GM20000 (cell line): Measurements from ENCODE around the gene TIMMDC1.

ENCODE experiments used
- DNase-seq: peaks from one replicate; pipeline ENCODE4 v3.0.0; 2012; ENCODE audit warnings: low spot score
- TF ChIP-seq, protein P1 (sequence below): IDR thresholded peaks from 2 replicates; pipeline ENCODE4 v1.5.1; 2012; ENCODE audit warnings: mild to moderate bottlenecking, control low read depth; ENCODE audit errors: extremely low read depth, missing control alignments

TIMMDC1 gene

DNA sequence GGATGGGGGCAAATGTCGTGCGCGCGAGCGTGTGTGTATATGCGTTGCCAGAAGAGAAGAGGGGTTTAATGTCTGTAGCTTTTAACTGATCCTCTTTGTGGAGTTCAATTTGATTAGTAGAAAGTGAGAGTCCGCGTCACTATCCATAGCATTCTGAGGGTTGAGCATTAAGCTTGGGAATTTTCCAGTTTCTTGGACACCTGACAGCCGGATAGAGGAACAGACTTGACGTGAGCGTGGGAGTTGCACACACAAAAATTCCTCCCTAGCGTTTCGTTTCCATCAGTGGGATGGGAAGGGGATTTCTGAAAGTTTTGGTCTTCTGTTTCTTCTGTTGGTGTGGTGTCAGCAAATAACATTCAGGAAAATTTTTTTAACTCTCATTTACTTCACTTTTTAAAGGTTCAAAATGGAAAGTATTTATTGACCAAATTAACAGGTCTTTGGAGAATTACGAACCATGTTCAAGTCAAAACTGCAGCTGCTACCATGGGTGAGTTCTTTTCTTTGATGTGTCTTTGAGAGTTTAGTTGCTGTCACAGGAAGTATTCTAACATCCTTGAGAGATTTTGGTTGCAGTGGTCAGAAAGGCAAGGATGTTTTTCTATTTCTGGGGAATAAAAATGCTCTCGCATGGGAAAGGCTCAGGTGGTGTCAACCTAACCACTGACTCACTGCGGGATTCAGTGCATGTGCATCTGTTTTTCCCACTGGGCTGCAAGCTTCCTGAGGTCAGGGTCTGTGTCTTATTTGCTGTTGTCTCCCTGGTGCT, 28.7 kb upstream of the TIMMDC1 start:
- TF ChIP-seq, protein P1, sequence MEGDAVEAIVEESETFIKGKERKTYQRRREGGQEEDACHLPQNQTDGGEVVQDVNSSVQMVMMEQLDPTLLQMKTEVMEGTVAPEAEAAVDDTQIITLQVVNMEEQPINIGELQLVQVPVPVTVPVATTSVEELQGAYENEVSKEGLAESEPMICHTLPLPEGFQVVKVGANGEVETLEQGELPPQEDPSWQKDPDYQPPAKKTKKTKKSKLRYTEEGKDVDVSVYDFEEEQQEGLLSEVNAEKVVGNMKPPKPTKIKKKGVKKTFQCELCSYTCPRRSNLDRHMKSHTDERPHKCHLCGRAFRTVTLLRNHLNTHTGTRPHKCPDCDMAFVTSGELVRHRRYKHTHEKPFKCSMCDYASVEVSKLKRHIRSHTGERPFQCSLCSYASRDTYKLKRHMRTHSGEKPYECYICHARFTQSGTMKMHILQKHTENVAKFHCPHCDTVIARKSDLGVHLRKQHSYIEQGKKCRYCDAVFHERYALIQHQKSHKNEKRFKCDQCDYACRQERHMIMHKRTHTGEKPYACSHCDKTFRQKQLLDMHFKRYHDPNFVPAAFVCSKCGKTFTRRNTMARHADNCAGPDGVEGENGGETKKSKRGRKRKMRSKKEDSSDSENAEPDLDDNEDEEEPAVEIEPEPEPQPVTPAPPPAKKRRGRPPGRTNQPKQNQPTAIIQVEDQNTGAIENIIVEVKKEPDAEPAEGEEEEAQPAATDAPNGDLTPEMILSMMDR: no peak
- peak; percentile 42 for DNase-seq

- TF ChIP-seq, protein P1: no peak
- no peak for DNase-seq
Measured at GRCh38 chr3:119470866-119471265, 27.5 kb upstream of the TIMMDC1 start.

GRCh38 chr3:119481079-119481478, 17.3 kb upstream of the TIMMDC1 start:
- no peak for DNase-seq
- TF ChIP-seq, protein P1: no peak

DNA sequence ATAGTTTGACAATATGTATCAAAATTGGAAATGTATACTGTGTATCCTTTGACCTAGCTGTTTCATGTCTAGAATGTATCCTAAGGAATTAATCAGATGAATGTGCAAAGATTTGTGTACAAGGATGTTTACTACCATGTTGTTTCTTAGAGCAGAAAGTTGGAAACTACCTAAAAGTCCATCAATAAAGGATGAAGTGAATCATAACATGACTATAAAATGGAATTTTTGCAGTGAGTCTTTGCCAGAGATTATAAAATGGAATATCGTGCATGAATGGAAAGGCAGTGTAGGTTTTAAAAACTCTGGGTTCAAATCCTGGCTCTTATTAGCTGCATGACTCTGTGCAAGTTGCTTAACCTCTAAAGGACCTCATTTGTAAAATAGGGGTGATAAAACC, 15.2 kb upstream of the TIMMDC1 start:
- TF ChIP-seq, protein P1: no peak
- no peak for DNase-seq

DNA sequence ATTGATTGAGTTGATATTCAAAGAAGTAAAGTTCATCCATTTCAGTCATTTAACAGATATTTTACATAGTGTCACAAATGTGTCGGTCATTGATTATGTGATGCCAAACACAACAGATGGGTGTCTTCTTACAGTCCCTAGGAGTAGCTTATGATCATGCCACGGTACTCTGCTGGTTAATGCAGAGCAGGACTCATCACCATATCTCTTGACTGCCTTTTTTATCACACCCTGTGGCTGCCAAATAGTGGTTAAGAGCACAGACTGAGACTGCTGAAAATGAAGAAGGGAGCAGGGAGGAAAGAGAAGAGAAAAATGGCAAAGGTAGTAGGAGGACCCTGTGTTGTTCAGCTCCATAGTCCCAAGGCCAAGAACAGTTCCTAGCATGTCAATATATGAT, 12.8 kb upstream of the TIMMDC1 start:
- TF ChIP-seq, protein P1: no peak
- no peak for DNase-seq

- TF ChIP-seq, protein P1: no peak
- no peak for DNase-seq
Measured at GRCh38 chr3:119490153-119490552, 8.2 kb upstream of the TIMMDC1 start.

- no peak for DNase-seq
- TF ChIP-seq, protein P1: no peak
Measured at GRCh38 chr3:119492128-119492527, 6.2 kb upstream of the TIMMDC1 start.
